Natural killer cell (primary cell): ENCODE measurements around the gene DLGAP4. TPM values are rescaled to one million over a fixed set of nuclear protein-coding genes. Genes with fewer than 3 reads are reported as not detected.

Source experiments
- ATAC-seq, 3 donors: fragments of 150-1000 bp in 2 of 3; fragments of 200-7000 bp in 1 of 3; cut with Tn5 transposase; 1 replicate in 1 of 3; 2 replicates in 2 of 3; pipeline ENCODE4 v1.10.0; 2021; ENCODE audit warnings: mild to moderate bottlenecking in 2 of 3, moderate library complexity in 2 of 3
- DNase-seq, 2 donors: peaks; one replicate each; pipeline versions ENCODE4 v3.0.0 to v3.0.0-alpha.2; 2013 to 2021; ENCODE audit warnings: mixed read lengths in 1 of 2
- H3K27ac ChIP-seq: one replicate; pipeline ENCODE4 v1.5.1; 2013; ENCODE audit warnings: mild to moderate bottlenecking, low read length
- H3K27me3 ChIP-seq: one replicate; pipeline ENCODE4 v1.6.1; 2013; ENCODE audit warnings: low read length; ENCODE audit not compliant: control insufficient read depth, insufficient read depth
- H3K36me3 ChIP-seq: one replicate; pipeline ENCODE4 v1.6.1; 2013; ENCODE audit warnings: low read length; ENCODE audit not compliant: control insufficient read depth, insufficient read depth
- H3K4me1 ChIP-seq: one replicate; pipeline ENCODE4 v1.6.1; 2013; ENCODE audit warnings: low read length; ENCODE audit not compliant: control insufficient read depth, insufficient read depth
- H3K4me3 ChIP-seq: one replicate; pipeline ENCODE4 v1.5.1; 2013; ENCODE audit warnings: low read length
- H3K9me3 ChIP-seq: one replicate; pipeline ENCODE4 v1.6.1; 2013; ENCODE audit warnings: low read length; ENCODE audit not compliant: control insufficient read depth, insufficient read depth
- H3K27ac Mint-ChIP-seq, 2 donors: one replicate each; pipeline ENCODE4 v1.8.0; 2022; ENCODE audit warnings: mild to moderate bottlenecking in 2 of 2, mixed read lengths in 2 of 2, moderate library complexity in 1 of 2
- H3K27me3 Mint-ChIP-seq, 2 donors: one replicate each; pipeline ENCODE4 v1.8.0; 2022; ENCODE audit warnings: low read depth in 2 of 2, mixed read lengths in 2 of 2
- H3K36me3 Mint-ChIP-seq: one replicate; pipeline ENCODE4 v1.8.0; 2022; ENCODE audit warnings: mixed read lengths
- H3K4me1 Mint-ChIP-seq, 2 donors: one replicate each; pipeline ENCODE4 v1.8.0; 2022; ENCODE audit warnings: mixed read lengths in 2 of 2
- H3K4me3 Mint-ChIP-seq: one replicate; pipeline ENCODE4 v1.8.0; 2022; ENCODE audit warnings: mild to moderate bottlenecking, moderate library complexity, mixed read lengths
- H3K9me3 Mint-ChIP-seq, 2 donors: one replicate each; pipeline ENCODE4 v1.8.0; 2022; ENCODE audit warnings: mixed read lengths in 2 of 2
- CTCF ChIP-seq: fragments of 200-600 bp; IDR thresholded peaks from one replicate; pipeline ENCODE4 v1.8.0; 2022; ENCODE audit warnings: antibody characterized with exemption
- WGBS: methylation state at CpG from one replicate; pipeline ENCODE4 v1.1.7; 2013; ENCODE audit warnings: missing lambda C conversion rate; ENCODE audit not compliant: insufficient coverage; 5-methylcytosine and 5-hydroxymethylcytosine counted together
- intact Hi-C: fragments of 100-400 bp; cut with micrococcal nuclease; formaldehyde crosslinking; loops from one replicate; pipeline ENCODE4 v1.14.2; 2022
- total RNA-seq, 4 donors: library from RNA; stranded (reverse); fragments of 120-200 nt in 1 of 4; gene quantifications; one replicate each; pipeline versions ENCODE4 v1.2.3 to v1.2.4, GENCODE V29; 2013 to 2022

The DLGAP4 gene
- total RNA-seq, 3 donors from 2014 or later (not counting 1 experiment from before 2014, with no cell fraction given), result 47.9 to 51.6 (median 51.2) TPM

- DNase-seq (no peak), ATAC-seq (no peak)
- intact Hi-C loops, result no loop called here
- H3K4me1 ChIP-seq, result no peaks in the 10 kb centered on the region
- TF ChIP-seq CTCF, result no peak
- Mint-ChIP-seq H3K27me3 (peaks cover 8 to 9% of the 10 kb centered on the region in 2 donors), H3K9me3 (no peaks in the 10 kb centered on the region), H3K36me3 (no peaks in the 10 kb centered on the region), H3K4me1 (no peaks in the 10 kb centered on the region), H3K27ac (no peak overlapping the region), H3K4me3 (no peak overlapping the region)
- 82% methylated on average over 9 of the region's 9 CpGs for WGBS
- no peaks in the 10 kb centered on the region for H3K27me3 ChIP-seq
- H3K4me3 ChIP-seq, result no peak overlapping the region
- no peak overlapping the region for H3K27ac ChIP-seq
- no peaks in the 10 kb centered on the region for H3K36me3 ChIP-seq
- no peaks in the 10 kb centered on the region for H3K9me3 ChIP-seq
Measured at GRCh38 chr20:36362978-36363713, 57.0 kb downstream of the DLGAP4 start.

DNA sequence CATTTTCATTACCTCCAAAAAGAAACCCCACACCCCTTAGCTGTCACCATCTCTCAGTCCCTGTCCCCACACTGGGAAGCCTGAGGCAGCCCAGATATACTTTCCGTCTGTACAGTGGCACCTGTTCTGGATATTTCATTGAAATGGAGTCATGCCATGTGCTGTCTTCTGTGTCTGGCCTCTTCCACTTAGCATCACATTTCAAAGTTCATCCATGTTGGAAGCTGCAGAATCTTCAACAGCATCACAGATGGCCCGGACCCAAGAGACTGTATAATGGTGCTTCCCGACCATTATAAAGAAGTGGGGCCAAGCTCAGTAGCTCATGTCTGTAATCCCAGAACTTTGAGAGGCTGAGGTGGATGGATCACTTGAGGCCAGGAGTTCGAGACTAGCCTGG is 58.4 kb downstream of the DLGAP4 start:
- Mint-ChIP-seq H3K27me3 (peaks cover 8 to 9% of the 10 kb centered on the region in 2 donors), H3K4me3 (no peak overlapping the region), H3K9me3 (no peaks in the 10 kb centered on the region), H3K36me3 (no peaks in the 10 kb centered on the region), H3K4me1 (no peaks in the 10 kb centered on the region), H3K27ac (no peak overlapping the region)
- 80% methylated on average over 4 of the region's 4 CpGs for WGBS
- H3K27ac ChIP-seq, result no peak overlapping the region
- ATAC-seq, result no peak
- no peak for TF ChIP-seq CTCF
- intact Hi-C loops, result no loop called here
- no peak overlapping the region for H3K4me3 ChIP-seq
- H3K4me1 ChIP-seq, result no peaks in the 10 kb centered on the region
- H3K36me3 ChIP-seq, result no peaks in the 10 kb centered on the region
- no peaks in the 10 kb centered on the region for H3K9me3 ChIP-seq
- no peaks in the 10 kb centered on the region for H3K27me3 ChIP-seq
- DNase-seq, result no peak

DNA sequence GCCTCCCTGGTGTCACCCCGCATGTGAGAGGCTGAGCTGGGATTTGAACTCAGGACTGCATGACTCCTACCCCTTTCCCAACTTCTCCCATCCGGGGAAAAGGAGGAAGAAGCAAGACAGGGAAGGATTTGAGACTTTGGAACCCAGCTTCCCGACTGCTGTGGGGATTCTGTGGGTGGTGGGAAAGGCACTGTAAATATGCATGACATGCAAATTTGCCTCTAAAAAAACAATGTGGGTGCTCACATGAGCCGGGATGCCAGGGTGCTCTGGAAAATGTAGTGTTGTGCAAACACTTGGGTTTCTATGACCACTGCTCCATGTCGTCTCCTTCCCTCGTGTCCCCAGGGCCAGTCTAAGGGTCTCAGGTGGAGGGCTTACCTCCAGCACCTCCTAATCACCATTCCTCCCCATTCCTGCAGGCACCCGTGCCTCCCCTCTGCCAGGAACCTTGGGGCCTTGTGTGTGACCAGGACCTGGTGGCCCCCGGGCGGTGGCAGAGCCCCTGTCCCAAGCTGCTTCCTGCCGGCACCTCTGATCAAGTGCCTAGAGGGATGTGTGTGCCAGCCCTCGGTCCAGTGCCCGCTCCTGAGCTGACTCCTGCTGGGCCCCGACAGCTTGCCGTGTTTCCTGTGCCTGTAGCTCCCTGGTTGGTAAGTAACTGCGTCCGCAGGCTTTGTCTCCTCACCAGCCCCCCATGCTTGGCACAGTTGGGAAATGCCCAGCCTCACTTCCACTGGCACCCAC is 60.7 kb downstream of the DLGAP4 start:
- no peaks in the 10 kb centered on the region for H3K9me3 ChIP-seq
- 83% methylated on average over 15 of the region's 16 CpGs for WGBS
- Mint-ChIP-seq H3K36me3 (no peaks in the 10 kb centered on the region), H3K4me1 (no peaks in the 10 kb centered on the region), H3K4me3 (no peak overlapping the region), H3K9me3 (no peaks in the 10 kb centered on the region), H3K27me3 (peaks cover 6 to 16% of the 10 kb centered on the region in 2 donors), H3K27ac (no peak overlapping the region)
- no peak overlapping the region for H3K4me3 ChIP-seq
- no peaks in the 10 kb centered on the region for H3K4me1 ChIP-seq
- no peak overlapping the region for H3K27ac ChIP-seq
- DNase-seq (no peak), ATAC-seq (no peak)
- intact Hi-C loops, result no loop called here
- no peaks in the 10 kb centered on the region for H3K27me3 ChIP-seq
- TF ChIP-seq CTCF, result no peak
- no peaks in the 10 kb centered on the region for H3K36me3 ChIP-seq
